Activated naive CD8-positive, alpha-beta T cell treated with anti-CD3 and anti-CD28 coated beads for 36 hours (primary cell): ENCODE measurements around the gene IDUA. TPM values are rescaled to one million over a fixed set of nuclear protein-coding genes. Genes with fewer than 3 reads are reported as not detected.

ENCODE experiments used
- DNase-seq: peaks from one replicate; pipeline ENCODE4 v3.0.0; 2021
- H3K27ac Mint-ChIP-seq: one replicate; pipeline ENCODE4 v1.8.0; 2022; ENCODE audit warnings: mild to moderate bottlenecking, moderate library complexity, mixed read lengths
- H3K27me3 Mint-ChIP-seq: one replicate; pipeline ENCODE4 v1.8.0; 2022; ENCODE audit warnings: mild to moderate bottlenecking, mixed read lengths
- H3K36me3 Mint-ChIP-seq: one replicate; pipeline ENCODE4 v1.8.0; 2021; ENCODE audit warnings: mild to moderate bottlenecking, mixed read lengths
- H3K4me1 Mint-ChIP-seq: one replicate; pipeline ENCODE4 v1.8.0; 2021; ENCODE audit warnings: mixed read lengths
- H3K4me3 Mint-ChIP-seq: one replicate; pipeline ENCODE4 v1.8.0; 2022; ENCODE audit warnings: mild to moderate bottlenecking, moderate library complexity, mixed read lengths
- H3K9me3 Mint-ChIP-seq: one replicate; pipeline ENCODE4 v1.8.0; 2022; ENCODE audit warnings: mixed read lengths
- total RNA-seq, 2 experiments: library from RNA; stranded (reverse); gene quantifications; one replicate each; pipeline ENCODE4 v1.2.3, GENCODE V29; 2021

Gene IDUA
- total RNA-seq, 2 experiments from 2014 or later: 6.6 to 7.1 TPM

DNA sequence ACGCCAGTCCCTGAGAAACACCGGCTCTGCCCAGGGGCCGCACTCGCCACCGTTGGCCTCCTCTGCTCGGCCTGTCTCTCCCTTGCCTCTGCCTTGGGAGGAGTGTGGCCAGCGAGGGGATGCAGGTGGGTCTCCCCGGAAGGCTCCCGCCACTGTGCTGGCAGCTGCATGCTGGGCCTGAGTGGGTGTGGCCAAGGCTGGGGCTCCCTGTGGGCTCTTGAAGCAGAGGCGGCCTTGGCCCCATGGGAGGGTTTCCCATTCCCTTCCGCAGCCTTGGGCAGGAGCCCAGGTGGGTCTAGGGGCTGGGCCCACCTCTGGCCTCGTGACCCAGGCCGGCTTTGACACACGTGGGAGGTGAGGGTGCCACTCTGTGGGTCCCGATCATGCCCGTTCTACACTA lies 43.7 kb downstream of the IDUA start:
- Mint-ChIP-seq H3K4me1 (peaks cover 4% of the 10 kb centered on the region), H3K9me3 (no peaks in the 10 kb centered on the region), H3K36me3 (no peaks in the 10 kb centered on the region), H3K4me3 (no peak overlapping the region), H3K27me3 (no peaks in the 10 kb centered on the region), H3K27ac (no peak overlapping the region)
- DNase-seq: no peak

- H3K27me3 Mint-ChIP-seq: no peaks in the 10 kb centered on the region
- no peaks in the 10 kb centered on the region for H3K36me3 Mint-ChIP-seq
- H3K9me3 Mint-ChIP-seq: no peaks in the 10 kb centered on the region
- no peak for DNase-seq
- no peak overlapping the region for H3K27ac Mint-ChIP-seq
- H3K4me1 Mint-ChIP-seq: no peaks in the 10 kb centered on the region
- no peak overlapping the region for H3K4me3 Mint-ChIP-seq
Measured at GRCh38 chr4:1031346-1031745, 44.5 kb downstream of the IDUA start.

- Mint-ChIP-seq H3K4me3 (no peak overlapping the region), H3K27me3 (no peaks in the 10 kb centered on the region), H3K36me3 (no peaks in the 10 kb centered on the region), H3K9me3 (no peaks in the 10 kb centered on the region), H3K4me1 (no peaks in the 10 kb centered on the region), H3K27ac (no peak overlapping the region)
- DNase-seq: no peak
Measured at GRCh38 chr4:1031956-1032795, 45.3 kb downstream of the IDUA start.

GRCh38 chr4:1032861-1033260 lies 46.0 kb downstream of the IDUA start:
- no peak for DNase-seq
- H3K9me3 Mint-ChIP-seq: no peaks in the 10 kb centered on the region
- H3K27me3 Mint-ChIP-seq: no peaks in the 10 kb centered on the region
- no peak overlapping the region for H3K27ac Mint-ChIP-seq
- H3K4me1 Mint-ChIP-seq: no peaks in the 10 kb centered on the region
- no peak overlapping the region for H3K4me3 Mint-ChIP-seq
- no peaks in the 10 kb centered on the region for H3K36me3 Mint-ChIP-seq

- H3K4me1 Mint-ChIP-seq: no peaks in the 10 kb centered on the region
- DNase-seq: no peak
- H3K27ac Mint-ChIP-seq: no peak overlapping the region
- no peaks in the 10 kb centered on the region for H3K27me3 Mint-ChIP-seq
- H3K36me3 Mint-ChIP-seq: no peaks in the 10 kb centered on the region
- H3K9me3 Mint-ChIP-seq: no peaks in the 10 kb centered on the region
- no peak overlapping the region for H3K4me3 Mint-ChIP-seq
Measured at GRCh38 chr4:1033840-1034551, 47.2 kb downstream of the IDUA start.

- no peaks in the 10 kb centered on the region for H3K4me1 Mint-ChIP-seq
- DNase-seq: no peak
- no peaks in the 10 kb centered on the region for H3K27me3 Mint-ChIP-seq
- H3K36me3 Mint-ChIP-seq: no peaks in the 10 kb centered on the region
- H3K4me3 Mint-ChIP-seq: no peak overlapping the region
- no peak overlapping the region for H3K27ac Mint-ChIP-seq
- H3K9me3 Mint-ChIP-seq: no peaks in the 10 kb centered on the region
Measured at GRCh38 chr4:1035510-1035909, 48.7 kb downstream of the IDUA start.

DNA sequence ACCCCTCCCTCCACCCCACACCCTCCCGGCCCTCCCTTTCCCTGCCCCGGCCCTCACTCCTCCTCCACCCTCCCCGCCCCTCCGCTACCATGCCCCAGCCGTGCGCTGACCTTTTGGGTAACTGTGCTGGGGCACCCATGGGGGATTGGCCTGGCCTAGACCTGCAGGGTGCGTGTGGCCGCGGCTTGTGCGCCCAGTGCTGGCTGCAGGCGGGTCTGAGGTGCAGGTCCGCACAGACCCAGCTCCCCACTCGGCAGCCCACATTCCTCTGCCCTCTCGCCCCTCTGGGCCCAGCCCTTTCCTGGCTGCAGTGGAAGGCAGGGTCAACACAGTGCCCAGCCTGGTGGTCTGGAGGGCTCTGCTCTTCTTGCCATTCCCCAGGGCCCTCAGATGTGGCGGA lies 49.3 kb downstream of the IDUA start:
- Mint-ChIP-seq H3K4me1 (no peaks in the 10 kb centered on the region), H3K9me3 (no peaks in the 10 kb centered on the region), H3K36me3 (no peaks in the 10 kb centered on the region), H3K4me3 (no peak overlapping the region), H3K27ac (no peak overlapping the region), H3K27me3 (no peaks in the 10 kb centered on the region)
- DNase-seq: no peak

- H3K4me1 Mint-ChIP-seq: no peaks in the 10 kb centered on the region
- DNase-seq: no peak
- H3K27me3 Mint-ChIP-seq: no peaks in the 10 kb centered on the region
- no peaks in the 10 kb centered on the region for H3K9me3 Mint-ChIP-seq
- H3K27ac Mint-ChIP-seq: no peak overlapping the region
- no peak overlapping the region for H3K4me3 Mint-ChIP-seq
- no peaks in the 10 kb centered on the region for H3K36me3 Mint-ChIP-seq
Measured at GRCh38 chr4:1036976-1037810, 50.3 kb downstream of the IDUA start.

- Mint-ChIP-seq H3K27ac (no peak overlapping the region), H3K9me3 (no peaks in the 10 kb centered on the region), H3K36me3 (no peaks in the 10 kb centered on the region), H3K4me3 (no peak overlapping the region), H3K27me3 (peaks cover 2% of the 10 kb centered on the region), H3K4me1 (no peaks in the 10 kb centered on the region)
- no peak for DNase-seq
Measured at GRCh38 chr4:1038948-1039492, 52.2 kb downstream of the IDUA start.

DNA sequence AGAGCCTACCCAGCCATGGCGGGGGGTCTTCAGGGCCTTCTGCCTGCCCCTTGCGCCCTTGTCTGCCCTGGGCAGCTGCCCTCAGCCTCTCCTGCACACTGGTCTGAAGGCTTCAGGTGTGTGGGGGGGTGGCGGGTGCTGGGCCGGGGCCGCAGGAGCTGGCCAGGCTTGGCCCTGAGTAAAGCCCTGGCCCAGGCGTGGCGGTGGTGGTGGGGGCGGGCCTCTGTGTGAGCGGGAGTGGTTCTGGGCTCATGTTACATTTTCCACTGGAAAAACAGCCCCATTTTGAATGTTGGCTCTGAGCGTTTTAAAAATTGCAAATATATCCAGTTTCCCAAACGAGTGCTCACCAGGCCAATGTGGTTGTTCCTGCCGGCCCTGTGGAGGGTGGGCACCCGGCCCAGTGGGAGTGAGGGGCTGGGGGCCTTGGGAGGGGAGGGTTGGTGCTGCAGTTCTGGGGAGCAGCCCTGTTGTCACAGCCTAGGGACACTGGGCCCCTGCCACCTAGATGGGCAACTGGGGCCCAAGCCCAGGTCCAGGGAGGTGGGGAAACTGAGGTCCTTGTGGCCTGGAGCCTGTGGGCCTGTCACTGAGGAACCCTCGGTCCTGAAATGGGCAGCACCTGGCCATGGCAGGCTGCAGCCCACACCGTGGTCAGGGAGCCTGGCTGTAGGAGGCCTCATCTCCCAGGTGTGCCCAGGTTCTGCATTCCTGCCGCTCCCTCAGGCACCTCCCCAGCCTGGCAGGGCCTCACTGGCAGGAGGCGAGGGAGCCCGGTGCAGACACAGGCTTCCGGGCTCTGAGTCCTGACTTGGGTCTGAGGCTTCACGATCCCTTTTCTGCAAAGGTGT lies 52.9 kb downstream of the IDUA start:
- H3K27ac Mint-ChIP-seq: no peak overlapping the region
- H3K9me3 Mint-ChIP-seq: no peaks in the 10 kb centered on the region
- peaks cover 6% of the 10 kb centered on the region for H3K27me3 Mint-ChIP-seq
- H3K4me1 Mint-ChIP-seq: no peaks in the 10 kb centered on the region
- no peaks in the 10 kb centered on the region for H3K36me3 Mint-ChIP-seq
- DNase-seq: no peak
- no peak overlapping the region for H3K4me3 Mint-ChIP-seq

DNA sequence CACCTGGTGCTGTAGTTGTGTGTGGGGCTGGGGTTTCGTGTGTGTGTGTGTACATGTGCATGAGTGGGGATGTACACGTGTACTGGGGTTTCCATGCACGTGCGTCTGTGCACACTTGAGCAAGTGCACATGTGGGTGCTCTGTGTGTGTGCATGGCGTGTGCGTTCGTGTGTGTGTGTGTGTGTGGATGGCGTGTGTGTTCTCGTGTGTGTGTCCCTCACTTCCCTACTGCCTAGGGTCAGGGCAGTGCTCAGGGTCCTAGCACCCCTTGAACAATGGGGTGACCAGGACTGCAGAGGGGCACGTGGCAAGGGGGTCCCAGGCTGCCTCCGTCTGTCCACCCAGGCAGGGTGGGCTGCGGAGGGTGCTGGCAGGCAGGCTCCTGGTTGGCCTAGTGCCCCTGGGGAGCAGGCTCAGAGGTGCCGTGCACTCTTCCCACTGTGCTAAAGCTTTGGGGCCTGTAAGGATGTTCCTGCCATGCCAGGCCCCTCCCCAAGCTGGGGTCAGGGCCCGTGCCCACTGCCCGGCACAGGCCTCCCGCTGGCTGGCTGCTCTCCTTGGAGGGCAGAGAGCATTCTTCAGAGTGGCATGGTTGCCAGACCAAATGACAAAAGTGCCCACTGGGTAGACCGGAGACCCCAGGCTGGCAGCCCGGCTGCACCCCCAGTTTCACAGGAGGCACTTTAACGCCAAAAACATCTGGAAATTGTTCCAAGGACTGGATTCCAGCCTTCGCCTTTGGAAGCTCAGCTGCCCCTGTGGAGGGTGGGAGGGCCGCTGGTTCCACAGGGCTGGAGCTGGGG lies 53.7 kb downstream of the IDUA start:
- Mint-ChIP-seq H3K27ac (no peak overlapping the region), H3K27me3 (peaks cover 13% of the 10 kb centered on the region), H3K36me3 (no peaks in the 10 kb centered on the region), H3K9me3 (no peaks in the 10 kb centered on the region), H3K4me1 (no peaks in the 10 kb centered on the region), H3K4me3 (no peak overlapping the region)
- DNase-seq: no peak

DNA sequence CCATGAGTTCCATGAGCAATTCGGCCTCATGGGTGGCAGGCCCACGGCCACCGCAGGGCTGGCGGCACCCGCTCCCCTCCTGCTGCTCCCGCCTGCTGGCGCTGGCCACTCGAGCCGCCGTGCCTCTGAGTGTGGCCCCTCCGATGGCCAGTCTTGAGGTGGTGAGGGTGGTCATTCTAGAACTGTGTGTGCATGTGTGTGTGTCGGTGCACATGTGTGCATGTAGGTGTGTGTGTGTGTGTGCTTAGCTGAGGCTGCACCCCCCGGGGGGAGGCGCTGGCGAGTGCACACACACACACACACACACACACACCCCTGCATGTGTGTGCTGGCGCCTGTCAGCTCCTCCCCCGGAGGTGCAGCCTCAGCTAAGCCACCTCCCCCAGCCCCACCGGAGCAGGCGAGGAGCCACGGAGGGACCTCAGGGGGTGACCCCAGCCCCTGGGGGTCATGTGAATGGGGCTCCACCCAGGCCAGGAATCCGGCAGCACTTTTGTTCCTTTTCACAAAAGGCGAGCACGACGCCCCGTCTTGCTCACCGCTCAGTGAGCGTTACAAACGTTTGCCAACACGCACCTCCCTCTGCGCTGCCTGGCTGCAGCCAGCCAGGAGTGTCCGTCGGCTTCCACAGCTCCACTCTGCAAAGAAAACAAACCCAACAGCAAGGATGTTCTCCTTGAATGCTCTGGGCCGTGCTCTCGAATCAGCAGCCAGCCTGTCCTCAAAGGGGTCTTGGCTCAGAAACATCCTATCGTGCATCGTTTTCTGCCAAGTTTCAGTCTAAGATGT lies 54.5 kb downstream of the IDUA start:
- Mint-ChIP-seq H3K27me3 (peaks cover 14% of the 10 kb centered on the region), H3K4me3 (no peak overlapping the region), H3K27ac (no peak overlapping the region), H3K9me3 (no peaks in the 10 kb centered on the region), H3K36me3 (no peaks in the 10 kb centered on the region), H3K4me1 (no peaks in the 10 kb centered on the region)
- no peak for DNase-seq

DNA sequence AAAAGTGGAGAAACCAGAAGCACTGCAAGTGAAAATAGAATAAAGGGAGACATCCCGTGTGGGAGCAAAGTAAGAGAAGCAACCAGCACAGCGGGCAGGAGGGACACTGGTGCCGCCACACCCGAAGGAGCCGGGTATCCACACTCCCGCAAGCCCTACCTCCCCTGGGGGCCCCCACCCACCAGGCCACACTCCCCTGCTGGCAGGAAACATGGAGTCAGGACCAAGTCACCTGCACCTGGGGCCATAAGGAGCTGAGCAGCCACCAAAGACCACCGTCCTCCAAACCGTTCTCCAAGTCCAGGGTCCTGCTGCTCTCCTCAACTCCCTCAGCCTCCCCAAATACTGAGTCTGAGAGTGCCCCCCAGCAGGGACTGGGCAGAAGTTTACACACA lies 55.1 kb downstream of the IDUA start:
- no peak overlapping the region for H3K4me3 Mint-ChIP-seq
- no peaks in the 10 kb centered on the region for H3K9me3 Mint-ChIP-seq
- no peak overlapping the region for H3K27ac Mint-ChIP-seq
- H3K27me3 Mint-ChIP-seq: peaks cover 18% of the 10 kb centered on the region
- no peaks in the 10 kb centered on the region for H3K4me1 Mint-ChIP-seq
- DNase-seq: no peak
- H3K36me3 Mint-ChIP-seq: no peaks in the 10 kb centered on the region
